Stimulated activated CD4-positive, alpha-beta T cell treated with anti-CD3 and anti-CD28 coated beads, Interleukin-4, amount 100 ng/mL, for 1 hour (primary cell): ENCODE data around the gene SNAPC4.
A peak's percentile ranks its signal among the peaks of the same experiment; 100 is the strongest.
"Not testable (repeated sequence)": the region's sequence is repeated elsewhere in the genome, so short reads cannot be mapped to it uniquely, and the experiment has no call there.

ENCODE experiments used
- DNase-seq: peaks from one replicate; pipeline ENCODE4 v3.0.0-alpha.2; 2020

Gene SNAPC4

GRCh38 chr9:136409557-136410455 is 9.8 kb upstream of the SNAPC4 start:
- DNase-seq = peak; percentile 47

DNA sequence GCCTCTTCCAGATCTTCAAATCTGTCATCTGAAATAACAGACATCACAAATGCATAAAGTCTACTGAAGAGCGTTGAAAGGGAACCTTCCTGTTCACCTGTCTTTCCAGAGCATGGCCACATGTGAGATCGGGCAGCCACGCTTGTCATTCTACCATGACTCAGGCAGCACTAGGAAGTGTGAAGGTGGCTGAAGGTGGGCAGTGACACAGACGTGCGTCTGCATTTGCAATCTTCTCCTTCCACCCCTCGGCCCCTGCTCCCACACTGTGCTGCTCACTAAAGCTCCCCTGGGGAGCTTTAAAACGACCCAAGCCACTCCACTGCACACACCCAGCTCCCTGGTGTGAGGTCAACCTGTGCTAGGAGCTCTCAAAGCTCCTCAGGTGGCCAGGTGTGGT is 7.9 kb upstream of the SNAPC4 start:
- DNase-seq = no peak

GRCh38 chr9:136407061-136407460 is 7.1 kb upstream of the SNAPC4 start:
- not testable (repeated sequence) for DNase-seq

GRCh38 chr9:136405904-136406303 is 5.9 kb upstream of the SNAPC4 start:
- DNase-seq = not testable (repeated sequence)

DNA sequence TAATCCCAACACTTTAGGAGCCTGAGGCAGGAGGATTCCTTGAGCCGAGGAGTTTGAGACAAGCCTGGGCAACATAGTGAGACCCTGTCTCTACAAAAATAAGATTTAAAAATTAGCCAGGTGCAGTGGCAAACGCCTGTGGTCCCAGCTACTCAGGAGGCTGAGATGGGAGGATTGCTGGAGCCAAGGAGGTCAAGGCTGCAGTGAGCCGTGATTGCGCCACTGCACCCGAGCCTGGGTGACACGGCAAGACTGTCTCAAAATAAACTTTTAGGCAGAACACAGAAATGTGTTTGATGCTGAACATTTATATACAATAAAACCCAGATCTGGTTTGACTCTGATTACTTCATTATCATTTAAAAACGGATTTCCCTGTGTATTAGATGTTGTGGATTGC is 5.5 kb upstream of the SNAPC4 start:
- DNase-seq = no peak

DNA sequence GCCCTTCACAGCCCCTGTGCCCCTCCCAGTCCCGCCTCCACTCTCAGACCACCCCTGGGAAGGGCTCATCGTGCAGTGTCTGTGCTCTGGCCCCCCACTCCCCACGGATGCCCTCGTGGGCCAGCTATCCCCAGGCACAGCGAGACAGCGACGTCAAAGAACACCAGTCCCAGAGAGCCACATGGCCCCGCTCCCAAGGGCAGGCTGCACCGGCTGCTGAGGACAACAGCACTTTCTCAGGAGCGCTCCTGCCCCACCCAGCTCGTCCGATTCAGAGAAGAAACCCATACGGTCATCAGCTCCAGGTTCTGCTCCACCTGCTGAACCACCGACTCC is 4.8 kb upstream of the SNAPC4 start:
- DNase-seq = no peak

DNA sequence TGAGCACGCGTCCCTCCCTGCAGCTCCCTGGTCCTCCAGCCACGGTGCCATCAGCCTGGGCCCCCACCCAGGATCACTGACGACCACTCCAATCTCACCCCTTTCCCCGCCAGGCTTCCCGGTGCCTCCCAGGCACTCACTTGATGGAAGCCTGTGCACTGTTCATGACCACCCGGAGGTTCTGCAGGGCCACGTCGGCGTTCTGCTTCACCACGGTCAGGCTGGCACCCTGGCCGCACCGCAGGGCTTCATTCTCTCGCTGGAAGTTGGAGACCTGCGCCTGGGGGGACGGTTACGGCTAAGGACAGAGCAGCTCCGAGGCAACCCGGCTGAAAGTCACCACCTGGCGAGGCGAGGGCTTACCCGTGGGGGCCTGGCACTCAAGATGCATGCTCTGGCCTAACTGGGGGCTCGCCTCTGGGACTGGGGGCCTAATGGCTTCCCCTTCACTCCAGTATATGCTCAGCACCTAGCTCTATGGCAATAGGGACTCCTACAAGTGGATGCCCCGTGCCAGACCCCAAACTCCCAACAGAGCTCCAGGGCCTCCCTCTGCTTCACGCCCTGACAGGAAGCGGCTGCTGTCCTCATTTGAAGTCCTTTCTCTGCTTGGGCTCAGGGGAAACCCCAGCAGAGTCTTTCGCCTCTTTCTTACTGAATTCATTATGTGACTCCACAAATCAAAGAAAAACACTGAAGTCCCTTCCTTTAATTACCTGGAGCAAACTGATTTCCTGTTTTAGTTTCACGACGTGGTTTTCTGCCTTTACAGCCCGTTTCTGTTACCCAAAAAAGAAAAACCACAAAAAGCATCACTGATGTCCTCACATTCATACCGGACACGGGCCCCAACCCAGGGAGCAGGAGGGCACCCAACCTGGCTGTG is 4.2 kb upstream of the SNAPC4 start:
- DNase-seq = peak; percentile 35

DNA sequence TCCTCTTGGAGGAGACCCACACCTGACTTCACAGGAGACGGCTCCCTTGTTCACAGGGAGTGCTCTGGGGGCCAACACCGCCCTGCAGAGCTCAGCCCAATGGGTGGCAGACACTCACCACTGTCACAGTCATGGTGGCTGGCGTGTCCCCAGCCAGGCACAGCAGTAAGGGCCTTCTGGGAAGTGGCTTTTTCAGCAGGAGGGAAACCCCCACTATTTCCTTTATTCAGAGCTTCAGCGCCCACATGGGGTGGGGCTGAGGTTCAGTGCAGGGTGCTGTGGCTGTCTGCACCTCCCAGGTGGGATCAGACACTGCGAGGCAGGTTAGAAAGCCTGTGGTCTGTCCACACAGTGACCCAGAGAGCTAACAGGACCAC is 3.6 kb upstream of the SNAPC4 start:
- DNase-seq = peak; percentile 72

DNA sequence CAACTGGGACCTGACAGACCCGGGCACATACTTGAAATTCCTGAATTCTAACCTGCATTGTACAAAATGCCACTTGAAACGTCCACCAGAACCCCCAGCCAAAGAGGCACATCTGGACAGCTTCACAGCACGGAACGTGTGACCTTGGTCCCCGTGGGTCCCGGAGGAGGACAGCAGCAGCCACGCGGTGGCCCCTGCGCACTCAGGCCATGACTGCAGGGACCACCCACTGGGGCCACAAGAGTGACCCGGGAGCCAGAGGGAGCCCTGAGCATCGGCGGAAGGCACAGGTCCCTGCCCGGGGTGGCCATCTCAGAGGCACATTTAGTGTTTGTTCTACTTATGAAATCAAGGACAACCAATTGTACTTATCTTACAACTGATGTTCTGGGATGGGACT is 2.1 kb upstream of the SNAPC4 start:
- DNase-seq = no peak

GRCh38 chr9:136401173-136401922 is 1.4 kb upstream of the SNAPC4 start:
- no peak for DNase-seq

- DNase-seq = peak; percentile 56
Observed at GRCh38 chr9:136399176-136400037, 563 bp downstream of the SNAPC4 start.

DNA sequence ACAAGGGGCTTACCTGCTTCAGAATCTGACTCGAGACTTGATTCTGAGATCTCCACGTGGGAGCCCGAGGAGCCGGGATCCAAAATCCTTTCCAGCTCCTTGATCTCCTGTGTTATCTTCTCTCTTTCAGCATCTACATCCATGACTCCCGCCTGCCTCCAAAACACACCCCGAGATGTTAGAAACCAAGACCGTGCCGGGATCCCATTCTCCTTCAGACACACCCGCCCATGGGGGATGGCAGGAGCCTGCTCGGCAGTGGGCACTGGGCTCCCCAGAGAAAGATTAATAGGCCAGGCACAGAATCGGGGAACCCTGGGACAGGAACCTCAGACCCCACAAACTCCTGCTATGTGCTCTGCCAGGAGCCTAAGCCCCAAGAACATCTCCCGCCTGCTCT is 1.7 kb downstream of the SNAPC4 start:
- DNase-seq = no peak

DNA sequence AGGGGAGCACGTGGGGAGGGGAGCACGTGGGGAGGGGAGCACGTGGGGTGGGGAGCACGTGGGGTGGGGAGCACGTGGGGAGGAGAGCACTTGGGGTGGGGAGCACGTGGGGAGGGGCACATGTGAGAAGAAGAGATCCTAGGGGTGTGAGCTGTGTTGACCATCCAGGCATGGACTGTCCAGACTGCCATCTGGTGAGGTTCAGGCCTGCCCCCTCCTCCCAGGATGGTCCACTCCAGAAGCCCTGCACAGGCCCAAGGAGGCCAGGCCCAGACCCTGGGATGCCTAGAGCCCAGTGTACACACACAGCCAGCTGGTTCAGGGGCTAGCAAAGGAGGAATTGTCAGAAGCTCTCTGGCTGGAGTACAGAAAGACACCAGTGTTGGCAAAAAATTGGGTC is 2.3 kb downstream of the SNAPC4 start:
- no peak for DNase-seq

GRCh38 chr9:136396219-136396515 is 3.8 kb downstream of the SNAPC4 start:
- no peak for DNase-seq

- no peak for DNase-seq
Observed at GRCh38 chr9:136395345-136396218, 4.4 kb downstream of the SNAPC4 start.

DNA sequence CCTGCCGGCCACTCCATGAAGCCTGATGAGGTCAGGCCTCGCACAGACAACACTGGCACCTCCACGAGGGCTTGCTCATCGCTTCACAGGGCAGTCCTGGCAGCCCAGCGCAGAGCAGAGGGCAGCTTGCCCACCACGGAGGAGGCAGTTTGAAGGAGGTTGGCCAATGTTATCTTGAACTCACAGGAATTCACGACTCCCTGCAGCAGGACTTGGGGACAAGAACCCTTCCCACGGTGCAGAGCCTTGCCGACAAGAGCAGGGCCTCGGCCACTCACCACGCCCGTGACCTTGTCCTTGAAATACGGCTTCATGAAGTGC is 5.0 kb downstream of the SNAPC4 start:
- no peak for DNase-seq

- DNase-seq = no peak
Observed at GRCh38 chr9:136394312-136395019, 5.5 kb downstream of the SNAPC4 start.

DNA sequence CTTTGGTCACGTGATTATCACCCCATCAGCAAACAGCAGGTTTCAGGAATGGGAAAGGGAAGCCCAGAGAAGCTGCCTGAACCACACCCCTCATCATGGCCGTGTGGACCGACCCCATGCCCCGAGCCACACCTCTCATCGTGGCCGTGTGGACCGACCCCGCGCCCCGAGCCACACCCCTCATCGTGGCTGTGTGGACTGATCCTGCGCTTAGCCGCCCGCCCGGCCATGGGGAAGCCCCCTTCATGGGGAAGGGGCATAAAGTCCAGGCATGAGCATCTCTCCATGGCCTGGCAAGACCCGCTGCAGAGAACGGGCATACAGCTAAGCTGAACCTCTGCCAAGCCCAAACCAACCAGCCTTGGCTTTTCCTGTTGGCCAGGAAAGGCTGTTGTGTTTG is 6.4 kb downstream of the SNAPC4 start:
- no peak for DNase-seq

DNA sequence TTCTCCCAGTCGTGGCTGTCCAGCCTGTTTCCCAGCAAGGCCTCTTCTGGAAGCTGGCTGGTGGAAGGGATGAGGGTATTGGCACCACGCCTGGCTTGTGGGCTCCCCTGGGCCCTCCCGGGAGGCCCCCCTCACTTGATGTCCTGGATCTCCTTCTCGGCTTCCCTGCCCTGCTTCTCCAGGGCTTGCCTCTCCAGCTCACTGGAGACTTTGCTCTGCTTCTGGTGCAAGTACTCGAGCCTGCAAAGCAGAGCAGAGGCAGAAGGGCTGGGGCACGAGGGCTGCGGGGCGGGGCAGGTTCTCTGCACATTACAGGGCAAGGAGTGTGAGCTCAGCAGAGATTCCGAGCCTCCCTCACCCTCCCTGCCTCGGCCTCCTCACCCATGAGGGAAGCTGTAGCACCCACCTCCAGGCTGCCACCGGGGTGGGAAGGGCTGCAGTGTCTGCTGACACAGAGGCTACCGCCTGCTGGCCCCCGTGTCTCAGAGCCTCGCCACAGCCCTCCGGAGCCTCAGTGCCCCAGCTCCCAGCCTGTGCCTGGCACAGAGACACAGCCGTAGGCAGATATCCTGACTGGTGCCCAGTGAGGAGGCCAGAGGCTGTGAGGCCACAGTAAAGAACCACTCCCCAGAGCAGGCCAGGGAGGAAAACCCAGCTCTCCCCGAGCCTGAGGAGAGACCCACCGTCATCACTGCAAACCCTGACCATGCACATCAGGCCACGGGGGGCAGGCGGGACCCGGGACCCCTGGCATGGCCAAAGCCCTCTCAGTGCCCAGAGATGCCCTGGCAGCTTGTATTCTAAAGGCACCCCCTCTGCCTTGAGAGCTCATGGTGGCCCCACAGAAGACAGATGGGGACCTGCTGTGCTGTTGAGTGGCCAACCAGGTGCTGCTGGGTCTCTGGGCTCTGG is 7.2 kb downstream of the SNAPC4 start:
- DNase-seq = no peak
